Measurements from ENCODE around the gene TSPYL4.
A peak's percentile ranks its signal among the peaks of the same experiment; 100 is the strongest.
"Not testable (repeated sequence)": the region's sequence is repeated elsewhere in the genome, so short reads cannot be mapped to it uniquely, and the experiment has no call there.

TSPYL4 gene

DNA sequence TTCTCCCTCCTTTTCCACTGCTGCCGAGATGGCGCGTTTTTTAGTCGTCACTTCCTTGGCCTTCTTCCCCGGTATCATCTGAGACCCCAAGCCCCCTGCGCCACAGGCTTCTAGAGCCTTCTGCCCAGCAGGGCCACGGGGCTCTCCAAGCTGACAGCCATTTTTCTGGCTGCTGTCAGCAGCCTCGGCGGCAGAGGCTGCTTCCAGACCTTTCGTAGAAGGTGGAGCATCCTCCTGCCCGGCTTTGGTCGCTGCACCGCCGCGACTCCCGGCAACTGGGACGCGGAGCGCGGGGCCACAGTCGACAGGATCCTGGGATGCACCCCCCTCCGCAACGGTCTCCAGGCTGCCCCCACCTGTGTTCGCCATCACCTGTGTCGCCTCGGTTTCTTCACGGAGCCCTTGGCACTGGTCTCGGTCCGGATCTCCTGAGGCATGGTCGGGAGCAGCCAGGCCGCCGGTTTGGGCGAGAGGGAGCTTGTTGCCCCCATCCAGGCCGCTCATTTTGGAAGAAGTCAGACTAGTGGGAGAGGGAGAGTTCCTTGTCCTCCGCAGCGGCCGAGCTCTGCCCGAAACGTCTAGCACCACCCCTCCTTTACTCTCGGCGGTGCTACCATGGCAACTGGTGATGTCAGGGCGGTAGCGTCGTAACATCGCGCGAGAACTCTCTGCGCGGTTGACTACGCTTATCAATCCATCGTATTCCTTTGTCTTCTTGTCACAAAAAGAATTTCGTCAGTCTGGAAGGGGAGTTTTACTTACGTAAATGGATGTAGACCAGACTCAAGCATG is at the start of gene TSPYL4:
Gene TSPYL4, minus strand, starts transcription at position 571 of the 792 bp plus-strand sequence. Its CDS starts 67 bp downstream, at position 504.
- peak; percentile 97 for DNase-seq

DNA sequence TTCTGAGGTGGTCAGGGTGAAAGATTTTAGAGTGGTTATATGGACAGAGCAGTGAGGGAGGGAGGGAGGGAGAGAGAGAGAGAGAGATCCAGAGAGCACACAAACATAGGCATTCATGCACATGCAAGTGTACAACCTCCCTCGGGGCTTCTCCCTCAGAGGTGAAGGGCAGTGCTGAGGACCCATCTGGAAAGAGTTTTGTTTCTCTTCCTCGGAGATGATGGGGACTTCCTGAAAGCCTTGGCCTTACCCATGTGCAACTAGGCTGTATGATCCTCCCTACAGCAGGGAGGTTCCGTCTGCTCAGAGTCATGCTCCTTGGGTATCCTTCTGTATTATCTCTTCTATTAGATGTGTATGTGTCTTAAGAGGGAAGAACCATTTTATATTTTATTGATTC is 47.2 kb upstream of the TSPYL4 start:
- DNase-seq: no peak

- no peak for DNase-seq
These were observed 46.7 kb upstream of the TSPYL4 start for GRCh38 chr6:116300566-116300965.

- DNase-seq: no peak
These were observed 45.1 kb upstream of the TSPYL4 start for GRCh38 chr6:116298973-116299372.

GRCh38 chr6:116298273-116298672 is 44.4 kb upstream of the TSPYL4 start:
- DNase-seq: no peak

DNA sequence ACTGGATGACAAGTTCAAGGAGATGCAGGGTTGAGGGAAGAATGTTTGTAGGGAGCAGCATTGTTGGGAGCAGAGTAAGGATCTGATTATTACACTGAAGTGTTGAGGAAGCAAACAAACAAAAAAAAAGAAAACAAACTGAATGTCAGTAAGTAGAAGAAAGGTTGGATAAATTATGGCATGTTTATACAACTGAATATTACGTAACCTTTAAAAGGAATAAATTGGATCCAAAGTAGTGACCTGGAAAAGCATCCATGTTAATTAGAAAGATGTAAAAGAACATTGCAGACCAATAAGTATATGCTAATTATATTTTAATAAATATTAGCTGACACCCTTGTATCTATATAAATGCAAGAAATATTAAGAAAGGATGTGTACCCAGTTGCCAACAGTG is 38.7 kb upstream of the TSPYL4 start:
- DNase-seq: no peak

GRCh38 chr6:116291701-116292396 is 38.0 kb upstream of the TSPYL4 start:
- no peak for DNase-seq

- DNase-seq: no peak
These were observed 36.9 kb upstream of the TSPYL4 start for GRCh38 chr6:116290799-116291198.

- DNase-seq: no peak
These were observed 36.0 kb upstream of the TSPYL4 start for GRCh38 chr6:116289876-116290275.

DNA sequence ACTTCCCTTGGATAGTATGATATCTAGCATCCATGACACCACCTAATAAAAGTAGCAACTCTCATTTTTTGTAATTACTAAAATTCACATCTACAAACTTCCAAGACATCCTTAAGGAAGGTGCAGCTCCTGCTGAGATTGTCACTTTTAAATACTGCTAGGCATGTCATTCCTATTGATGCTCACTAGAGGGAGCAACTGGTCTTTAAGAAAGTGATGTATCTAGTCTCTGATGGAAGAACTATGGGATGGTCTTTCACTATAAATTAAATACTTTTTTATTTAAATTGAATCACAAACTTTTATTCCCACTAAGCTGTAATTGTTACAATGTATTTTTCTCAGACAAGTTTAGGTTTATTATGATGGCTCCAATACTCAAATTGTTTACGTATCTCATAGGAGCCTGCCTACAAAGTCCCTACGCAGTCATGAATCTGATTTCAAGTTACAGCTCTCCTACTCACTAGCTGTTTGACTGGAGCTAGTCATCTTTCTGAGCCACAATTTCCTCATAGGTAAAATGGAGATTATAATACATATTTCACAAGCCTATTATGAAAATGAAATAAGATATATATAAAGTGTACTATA is 33.9 kb upstream of the TSPYL4 start:
- peak; percentile 61 for DNase-seq

GRCh38 chr6:116286773-116287358 is 33.0 kb upstream of the TSPYL4 start:
- no peak for DNase-seq

DNA sequence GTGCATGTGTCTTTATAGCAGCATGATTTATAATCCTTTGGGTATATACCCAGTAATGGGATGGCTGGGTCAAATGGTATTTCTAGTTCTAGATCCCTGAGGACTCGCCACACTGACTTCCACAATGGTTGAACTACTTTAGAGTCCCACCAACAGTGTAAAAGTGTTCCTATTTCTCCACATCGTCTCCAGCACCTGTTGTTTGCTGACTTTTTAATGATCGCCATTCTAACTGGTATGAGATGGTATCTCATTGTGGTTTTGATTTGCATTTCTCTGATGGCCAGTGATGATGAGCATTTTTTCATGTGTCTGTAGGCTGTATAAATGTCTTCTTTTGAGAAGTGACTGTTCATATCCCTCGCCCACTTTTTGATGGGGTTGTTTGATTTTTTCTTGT is 31.1 kb upstream of the TSPYL4 start:
- DNase-seq: not testable (repeated sequence)

GRCh38 chr6:116283191-116283590 is 29.3 kb upstream of the TSPYL4 start:
- DNase-seq: no peak

GRCh38 chr6:116282698-116283097 is 28.8 kb upstream of the TSPYL4 start:
- DNase-seq: no peak

GRCh38 chr6:116280933-116281316 is 27.1 kb upstream of the TSPYL4 start:
- DNase-seq: no peak

- peak; percentile 61 for DNase-seq
These were observed 26.5 kb upstream of the TSPYL4 start for GRCh38 chr6:116280161-116280932.

GRCh38 chr6:116279232-116280160 is 25.6 kb upstream of the TSPYL4 start, which contains the start of gene TSPYL1:
TSPYL1 (minus strand) TSS chr6:116279930; CDS start chr6:116279830, 100 bp downstream.
- DNase-seq: peak; percentile 97

DNA sequence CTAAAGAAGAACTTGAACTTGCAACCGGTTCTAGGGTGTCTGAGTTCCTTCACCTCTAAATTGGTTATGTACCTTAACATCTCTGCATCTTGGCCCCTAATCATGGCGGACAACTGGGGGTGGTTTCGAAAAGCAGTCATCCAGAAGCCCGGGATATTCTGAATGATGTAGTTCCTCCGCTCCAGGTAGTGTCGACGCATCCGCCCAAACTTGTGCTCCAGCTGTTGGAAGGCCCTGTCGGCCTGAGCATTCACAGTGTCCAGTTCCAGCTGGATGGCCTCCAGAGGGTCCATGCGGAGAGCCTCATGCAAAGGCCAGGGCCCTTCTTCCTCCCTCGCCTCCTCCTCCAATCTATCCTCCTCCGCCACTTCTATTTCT is 25.0 kb upstream of the TSPYL4 start:
- DNase-seq: peak; percentile 28

GRCh38 chr6:116278481-116278829 is 24.6 kb upstream of the TSPYL4 start:
- no peak for DNase-seq

- DNase-seq: no peak
These were observed 23.2 kb upstream of the TSPYL4 start for GRCh38 chr6:116277124-116277523.

GRCh38 chr6:116271149-116271708 is 17.4 kb upstream of the TSPYL4 start:
- DNase-seq: no peak

All from hematopoietic multipotent progenitor cell treated with erythropoietin and hydrocortisone succinate and interleukin-3 and kit ligand, for 8 days (in vitro differentiated cells).